Adrenal gland (tissue), 12 donors: ENCODE results near the gene ANKFY1. TPM values are rescaled to one million over a fixed set of nuclear protein-coding genes. Genes with fewer than 3 reads are reported as not detected.

Source experiments
- DNase-seq, 7 donors: peaks; one replicate each; pipeline ENCODE4 v3.0.0-alpha.2; 2019 to 2020
- H3K27ac ChIP-seq, 5 donors: fragments of 200-600 bp; sonication (generic) in 4 of 5; 1 replicate in 3 of 5; 2 replicates in 2 of 5; pipeline versions ENCODE4 v1.5.1 to v1.8.0; 2016 to 2020; ENCODE audit warnings: mild to moderate bottlenecking in 1 of 5
- H3K27me3 ChIP-seq: fragments of 200-600 bp; 2 replicates; pipeline ENCODE4 v1.8.0; 2021
- H3K36me3 ChIP-seq, 2 donors: fragments of 200-600 bp; replicated peaks in 1 of 2; 1 replicate in 1 of 2; 2 replicates in 1 of 2; pipeline versions ENCODE4 v1.5.1 to v1.8.0; 2018 to 2022
- H3K4me1 ChIP-seq, 2 donors: fragments of 200-600 bp; replicated peaks in 1 of 2; 1 replicate in 1 of 2; 2 replicates in 1 of 2; pipeline versions ENCODE4 v1.5.1 to v1.8.0; 2018 to 2021
- H3K4me3 ChIP-seq, 4 donors: fragments of 200-600 bp; sonication (generic) in 3 of 4; one replicate each; pipeline ENCODE4 v1.5.1; 2016 to 2018
- H3K9me3 ChIP-seq, 3 donors: fragments of 200-600 bp; sonication (generic) in 1 of 3; replicated peaks in 1 of 3; 1 replicate in 2 of 3; 2 replicates in 1 of 3; pipeline versions ENCODE4 v1.5.1 to v1.8.0; 2016 to 2021
- CTCF ChIP-seq, 6 experiments: fragments of 450-650 bp in 4 of 6; fragments of 200-600 bp in 2 of 6; sonication (generic) in 1 of 6; IDR thresholded peaks; 1 replicate in 5 of 6; 2 replicates in 1 of 6; pipeline versions ENCODE4 v1.5.1 to v1.8.0; 2016 to 2021; ENCODE audit warnings: antibody characterized with exemption in 6 of 6, mild to moderate bottlenecking in 2 of 6, moderate library complexity in 1 of 6
- POLR2A ChIP-seq, 2 donors: fragments of 450-650 bp; IDR thresholded peaks; one replicate each; pipeline ENCODE4 v1.6.1; 2017; ENCODE audit warnings: antibody characterized with exemption in 2 of 2, mild to moderate bottlenecking in 2 of 2, moderate library complexity in 1 of 2
- WGBS, 4 donors: extraction: QIAGEN DNeasy Blood & Tissue Kit in 2 of 4; methylation state at CpG; one replicate each; pipeline versions ENCODE4 v1.1.5 to v1.1.7; 2013 to 2017; 5-methylcytosine and 5-hydroxymethylcytosine counted together
- intact Hi-C, 2 donors: fragments of 100-400 bp; cut with DNase I; formaldehyde crosslinking; loops; one replicate each; pipeline versions ENCODE4 v1.14.1 to v1.15.0; 2022 to 2023
- polyA plus RNA-seq, 3 donors: library from polyadenylated mRNA; stranded (reverse); fragments of 200-250 nt in 2 of 3; fragments of 350-450 nt in 1 of 3; fragmentation: Illumina TruSeq in 1 of 3; extraction: RNeasy Lipid Tissue Mini Kit (QIAGEN cat#74804) in 1 of 3; gene quantifications; one replicate each; pipeline ENCODE4 v1.2.3, GENCODE V29; 2013 to 2014
- total RNA-seq, 9 donors: library from RNA; depleted of rRNA in 4 of 9; stranded (reverse); fragments of >200 nt in 4 of 9; fragments of 120-200 nt in 1 of 9; fragmentation: NEBNext Ultra II Directional in 1 of 9; extraction: Animal tissue kit (Norgen Biotek cat#: 25700) in 1 of 9; gene quantifications; one replicate each; pipeline versions ENCODE4 v1.1.0 to v1.2.4, GENCODE V29; 2013 to 2023
- donor health status: healthy with polysubstance abuse.
- donor health status: Bipolar disorder and iron deficiency.
- donor health status: DM: yes; HTN: yes; CAD: no.
- donor health status: DM: no; HTN: no; CAD: no.
- donor health status: DM: no; HTN: no; CAD: no.
- donor health status: DM: yes; HTN: yes; CAD: no.

Gene ANKFY1
- total and polyA plus RNA-seq, 12 donors = 14.8 to 91.0 (median 46.7) TPM

GRCh38 chr17:4173781-4174180 is 90.0 kb downstream of the ANKFY1 start:
- WGBS, 4 donors = 96 to 97% (median 97%) methylated on average over 6 to 7 of the region's 7 CpGs
- Histone ChIP-seq H3K4me3 (no peak overlapping the region), H3K36me3 (peaks cover 0 to 98% of the 10 kb centered on the region in 2 donors), H3K27ac (no peak overlapping the region), H3K27me3 (no peaks in the 10 kb centered on the region), H3K4me1 (no peaks in the 10 kb centered on the region), H3K9me3 (no peaks in the 10 kb centered on the region)
- DNase-seq = no peak
- intact Hi-C loops = no loop called here
- TF ChIP-seq POLR2A (IDR thresholded peaks at IDR 0.05) (no peak), CTCF (IDR thresholded peaks at IDR 0.05) (no peak)

- Histone ChIP-seq H3K4me1 (no peaks in the 10 kb centered on the region), H3K27ac (no peak overlapping the region), H3K4me3 (no peak overlapping the region), H3K27me3 (no peaks in the 10 kb centered on the region), H3K36me3 (peaks cover 0 to 98% of the 10 kb centered on the region in 2 donors), H3K9me3 (no peaks in the 10 kb centered on the region)
- 95% methylated on average over 12 of the region's 12 CpGs for WGBS, 4 donors
- intact Hi-C loops = no loop called here
- no peak for DNase-seq
- TF ChIP-seq POLR2A (IDR thresholded peaks at IDR 0.05) (no peak), CTCF (IDR thresholded peaks at IDR 0.05) (no peak)
Measured at GRCh38 chr17:4172356-4172755, 91.4 kb downstream of the ANKFY1 start.

GRCh38 chr17:4170639-4171280 is 93.0 kb downstream of the ANKFY1 start:
- Histone ChIP-seq H3K9me3 (no peaks in the 10 kb centered on the region), H3K27ac (no peak overlapping the region), H3K27me3 (no peaks in the 10 kb centered on the region), H3K4me3 (no peak overlapping the region), H3K4me1 (no peaks in the 10 kb centered on the region), H3K36me3 (peaks cover 0 to 93% of the 10 kb centered on the region in 2 donors)
- TF ChIP-seq CTCF (IDR thresholded peaks at IDR 0.05) = no peak
- no peak for TF ChIP-seq POLR2A (IDR thresholded peaks at IDR 0.05)
- no peak for DNase-seq
- 92 to 96% (median 94%) methylated on average over 7 to 27 of the region's 27 CpGs for WGBS, 4 donors
- intact Hi-C loops = no loop called here

- peaks cover 10 to 11% of the 10 kb centered on the region in 2 donors for H3K4me1 ChIP-seq
- peak in 1 of 7 donors; percentile 27 for DNase-seq
- H3K27me3 ChIP-seq = no peaks in the 10 kb centered on the region
- 88 to 91% (median 89%) methylated on average over 12 of the region's 12 CpGs for WGBS, 4 donors
- intact Hi-C loops = no loop called here
- H3K36me3 ChIP-seq = peaks cover 0 to 74% of the 10 kb centered on the region in 2 donors
- H3K27ac ChIP-seq = no peak overlapping the region
- H3K9me3 ChIP-seq = no peaks in the 10 kb centered on the region
- TF ChIP-seq POLR2A (IDR thresholded peaks at IDR 0.05) (no peak), CTCF (IDR thresholded peaks at IDR 0.05) (no peak)
- no peak overlapping the region for H3K4me3 ChIP-seq
Measured at GRCh38 chr17:4167786-4168185, 96.0 kb downstream of the ANKFY1 start.
